ENCODE results near the gene IZUMO2.

IZUMO2 gene

DNA sequence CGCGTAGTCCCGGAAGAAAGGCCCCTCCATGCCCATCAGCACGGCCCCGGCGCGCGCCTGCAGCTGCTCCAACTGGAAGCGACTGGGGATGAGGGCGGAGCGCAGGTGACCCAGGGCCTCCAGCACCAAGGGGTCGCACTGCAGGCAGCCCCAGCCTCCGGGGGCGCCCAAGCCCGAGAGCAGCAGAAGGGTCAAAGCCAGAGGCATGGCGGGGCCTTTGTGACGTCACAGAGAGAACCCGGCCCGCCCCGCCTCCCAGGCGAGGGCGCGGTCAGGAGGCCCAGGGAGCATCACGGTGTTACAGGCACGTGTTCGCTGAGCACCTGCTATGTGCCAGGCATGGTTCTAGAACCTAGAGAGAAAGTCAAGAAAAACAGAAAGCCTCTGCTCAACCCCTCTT lies at the start of gene IZUMO2:
Gene IZUMO2, minus strand, starts transcription at position 294 of the 400 bp plus-strand sequence. Its CDS starts 87 bp downstream, at position 207.
- no peak for DNase-seq (ENCODE audit: low spot score)

DNA sequence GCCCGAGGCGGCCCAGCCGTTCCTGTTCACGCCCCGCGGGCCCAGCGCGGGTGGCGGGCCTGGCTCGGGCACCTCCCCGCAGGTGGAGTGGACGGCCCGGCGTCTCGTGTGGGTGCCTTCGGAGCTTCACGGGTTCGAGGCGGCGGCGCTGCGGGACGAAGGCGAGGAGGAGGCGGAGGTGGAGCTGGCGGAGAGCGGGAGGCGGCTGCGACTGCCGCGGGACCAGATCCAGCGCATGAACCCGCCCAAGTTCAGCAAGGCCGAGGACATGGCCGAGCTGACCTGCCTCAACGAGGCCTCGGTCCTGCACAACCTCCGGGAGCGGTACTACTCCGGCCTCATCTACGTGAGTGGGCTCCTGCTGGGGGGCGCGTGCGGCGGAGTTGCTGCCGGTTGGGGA lies 47.3 kb upstream of the IZUMO2 start:
- no peak for DNase-seq (ENCODE audit: low spot score)

DNA sequence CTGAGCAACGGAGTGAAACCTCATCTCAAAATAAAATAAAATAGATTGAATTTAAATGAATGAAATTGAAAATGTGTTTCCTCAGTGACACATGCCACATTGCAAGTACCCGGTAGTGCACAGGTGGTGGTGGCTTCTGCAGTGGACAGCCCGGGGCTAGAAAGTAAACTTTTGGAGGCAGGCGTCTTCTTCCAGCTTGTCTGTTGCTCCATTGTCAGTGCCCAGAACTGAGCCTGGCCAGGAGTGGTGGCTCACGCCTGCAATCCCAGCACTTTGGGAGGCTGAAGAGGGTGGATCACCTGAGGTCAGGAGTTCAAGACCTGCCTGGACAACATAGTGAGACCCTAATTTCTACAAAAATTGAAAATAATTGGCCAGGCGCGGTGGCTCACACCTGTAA lies 46.0 kb upstream of the IZUMO2 start:
- DNase-seq (ENCODE audit: low spot score): no peak

DNA sequence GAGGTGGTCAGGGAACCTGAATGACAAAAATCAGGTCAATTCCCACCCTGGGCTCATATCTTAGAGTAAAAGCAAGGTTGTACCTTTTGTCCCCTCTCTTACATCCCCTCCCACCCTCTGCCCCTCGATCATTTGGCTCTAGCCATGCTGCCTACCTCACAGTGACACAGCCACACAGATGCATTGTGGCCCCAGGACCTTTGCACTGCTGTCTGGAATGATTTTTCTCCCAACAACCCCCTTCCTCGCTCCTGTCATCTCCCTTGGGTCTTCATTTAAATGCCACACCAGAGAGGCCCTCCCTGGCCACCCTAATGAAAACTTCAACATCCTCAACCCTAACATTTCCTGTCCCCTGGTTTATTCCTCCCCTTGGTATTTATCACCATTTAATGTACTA lies 44.6 kb upstream of the IZUMO2 start:
- DNase-seq (ENCODE audit: low spot score): no peak

DNA sequence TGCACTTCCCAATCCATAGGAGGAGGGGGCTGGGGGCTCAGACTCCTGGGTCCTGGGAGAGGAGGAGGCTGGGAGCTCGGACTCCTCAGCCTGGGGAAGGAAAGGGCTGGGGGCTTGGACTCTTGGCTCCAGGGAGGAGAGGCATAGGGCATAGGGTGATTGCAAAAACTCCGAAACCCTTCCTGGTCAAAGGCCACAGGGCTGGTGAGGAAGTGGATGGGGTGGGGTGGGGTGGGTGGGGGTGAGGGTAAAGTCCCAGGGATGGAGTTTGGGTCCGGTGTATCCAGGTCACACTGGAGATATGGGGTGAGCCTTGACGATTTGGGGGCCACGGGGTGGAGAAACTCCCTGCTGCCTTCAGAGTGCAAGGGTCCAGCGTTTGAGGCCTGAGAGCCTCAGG lies 43.1 kb upstream of the IZUMO2 start:
- DNase-seq (ENCODE audit: low spot score): no peak

DNA sequence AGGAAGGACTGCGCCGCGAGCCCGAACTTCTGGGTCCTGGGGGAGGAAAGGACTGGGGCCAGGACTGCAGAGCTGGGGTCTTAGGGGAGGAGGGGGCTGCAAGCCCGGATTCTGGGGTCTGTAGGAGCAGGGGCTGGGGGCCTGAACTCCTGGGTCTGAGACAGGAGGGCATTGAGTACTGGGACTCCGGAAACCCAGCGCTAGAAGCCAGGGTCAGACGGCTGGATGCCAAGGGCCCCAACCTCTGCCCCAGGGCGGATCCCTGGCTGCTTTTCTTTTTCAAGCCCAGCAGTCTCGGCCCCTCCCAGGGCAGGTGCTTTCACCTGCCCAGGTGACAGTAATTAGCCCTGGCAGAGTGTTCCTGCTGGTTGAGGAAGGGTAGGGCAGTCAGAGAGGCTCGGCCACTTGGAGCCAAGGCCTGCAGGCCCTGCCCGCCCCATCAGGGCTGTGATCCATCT lies 42.6 kb upstream of the IZUMO2 start:
- DNase-seq (ENCODE audit: low spot score): no peak

DNA sequence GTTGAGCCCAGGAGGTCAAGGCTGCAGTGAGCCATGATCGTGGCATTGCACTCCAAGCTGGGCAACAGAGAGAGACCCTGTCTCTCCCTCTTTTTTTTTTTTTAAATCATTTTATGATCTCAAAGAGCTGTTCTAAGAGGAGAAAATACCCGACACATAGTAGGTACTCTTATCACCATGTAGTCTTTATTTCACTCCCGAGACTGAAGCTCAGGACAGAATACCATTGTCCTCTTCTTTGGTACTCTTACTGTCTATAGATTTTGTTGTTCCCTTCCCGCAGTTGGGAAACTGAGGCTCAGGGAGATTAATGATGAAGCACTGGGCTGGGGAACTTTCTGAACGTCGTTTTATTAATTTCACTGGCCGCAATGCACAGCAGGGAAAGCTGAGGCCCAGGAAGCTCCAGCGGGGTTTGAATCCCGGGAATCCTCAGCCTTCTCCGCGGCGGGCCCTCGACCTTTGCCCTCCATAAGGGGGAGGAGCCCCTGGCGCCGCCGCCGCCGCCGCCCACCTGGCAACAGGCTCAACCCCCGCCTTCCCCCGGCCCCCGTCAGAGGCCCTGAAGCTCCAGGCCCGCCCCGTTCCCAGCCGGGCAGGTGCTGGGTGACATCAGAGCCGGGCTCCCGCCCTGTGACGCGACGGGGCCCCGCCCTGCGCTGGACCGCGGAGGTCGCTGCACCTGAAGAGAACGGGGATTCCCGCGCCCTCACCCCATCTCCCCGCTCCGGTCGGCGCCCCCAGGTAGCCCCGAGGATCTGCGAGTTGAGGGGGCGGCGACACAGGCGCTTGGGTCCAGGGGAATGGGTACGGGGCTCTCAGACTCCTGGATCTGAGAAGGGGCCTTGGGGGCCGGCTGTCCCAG lies 42.0 kb upstream of the IZUMO2 start:
- no peak for DNase-seq (ENCODE audit: low spot score)

DNA sequence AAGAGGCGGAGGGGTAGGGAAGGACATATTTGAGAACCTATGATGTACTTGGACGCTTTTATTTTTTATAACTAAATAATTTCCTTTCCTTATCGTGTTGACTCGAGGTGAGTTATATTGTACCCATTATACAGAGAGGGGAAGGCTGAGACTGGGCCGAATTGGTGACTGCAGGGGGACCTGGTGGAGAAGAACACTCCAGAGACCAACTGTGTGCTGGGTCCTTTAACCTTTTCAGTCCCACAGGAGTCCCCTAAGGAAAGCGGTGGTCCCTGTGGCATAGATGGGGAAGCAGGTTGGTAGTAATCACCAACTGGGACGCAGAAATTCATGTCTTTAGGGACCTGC lies 41.0 kb upstream of the IZUMO2 start:
- DNase-seq (ENCODE audit: low spot score): no peak

DNA sequence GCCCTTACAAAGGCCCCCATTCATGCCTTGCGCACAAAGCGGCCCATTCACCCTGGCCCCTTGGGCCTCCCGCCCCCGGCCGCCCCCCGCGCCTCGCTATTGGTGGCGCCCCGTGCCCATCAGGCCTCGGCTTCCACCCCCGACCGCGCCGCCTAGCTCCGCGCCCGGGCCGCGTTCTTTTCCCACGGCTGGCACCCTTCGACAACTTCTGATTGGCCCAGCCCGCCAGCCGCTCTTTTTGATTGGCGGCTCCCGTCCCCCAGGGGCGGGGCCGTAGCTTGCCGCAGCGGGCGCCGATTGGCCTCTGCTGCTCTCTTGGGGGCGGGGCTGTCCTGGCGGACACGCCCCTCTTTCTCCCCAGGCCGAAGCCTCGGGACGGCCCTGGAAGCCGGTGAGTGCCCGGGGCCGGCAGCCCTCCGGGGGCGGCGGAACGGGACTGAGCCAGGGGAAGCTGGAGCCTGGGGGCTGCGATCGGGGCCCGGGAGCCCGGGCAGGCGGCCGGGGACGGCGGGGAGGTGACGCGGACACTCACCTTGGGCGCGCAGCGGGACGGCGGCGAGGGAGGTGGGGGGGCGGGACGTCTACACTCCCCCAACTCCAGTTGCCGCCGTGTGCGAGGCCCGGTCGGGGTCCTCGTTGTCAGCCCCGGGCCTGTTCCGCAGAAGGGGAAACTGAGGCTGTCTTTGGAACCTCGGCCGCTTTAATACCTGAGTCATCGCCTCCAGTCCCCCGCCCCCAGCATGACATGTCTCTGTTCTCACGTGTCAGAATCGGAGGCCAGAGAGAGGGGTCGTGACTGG lies 40.4 kb upstream of the IZUMO2 start, which contains the start of gene MYH14:
Gene MYH14, plus strand, starts transcription at position 342 of the 800 bp plus-strand sequence. CDS start 6,744 bp downstream, outside the sequence.
- peak; percentile 61 for DNase-seq (ENCODE audit: low spot score)

DNA sequence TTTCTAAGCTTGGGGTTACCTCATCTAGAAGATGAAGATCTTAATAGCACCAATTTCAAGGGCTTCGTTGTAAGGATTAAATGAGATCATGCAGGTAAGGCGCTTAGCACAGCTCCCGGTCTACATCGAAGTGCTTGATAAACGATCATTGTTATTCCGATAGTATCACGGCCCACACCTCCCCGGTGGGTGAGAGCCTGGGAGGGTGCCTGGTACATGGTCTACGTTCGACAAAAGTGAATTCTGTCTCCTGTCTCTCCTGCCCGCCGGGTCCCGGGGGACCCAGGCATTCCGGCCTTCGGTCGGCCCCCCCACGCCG lies 39.8 kb upstream of the IZUMO2 start:
- DNase-seq (ENCODE audit: low spot score): no peak

DNA sequence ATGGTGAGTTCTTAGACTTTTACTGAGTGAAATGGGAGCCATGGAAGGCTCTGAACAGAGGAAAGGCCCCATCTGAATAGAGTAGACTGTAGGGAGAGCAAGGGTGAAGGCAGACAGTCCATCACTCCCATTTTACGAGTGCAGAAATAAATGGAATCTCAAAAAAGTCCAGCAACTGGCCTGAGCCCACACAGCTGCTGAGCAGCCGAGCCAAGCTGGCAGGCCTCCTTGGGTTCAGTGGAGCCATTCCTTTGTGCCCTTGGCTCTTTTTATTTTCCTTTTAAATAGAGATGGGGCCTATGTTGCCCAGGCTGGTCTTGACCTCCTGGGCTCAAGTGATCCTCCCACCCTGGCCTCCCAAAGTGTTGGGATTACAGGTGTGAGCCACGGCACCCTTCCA lies 39.3 kb upstream of the IZUMO2 start:
- no peak for DNase-seq (ENCODE audit: low spot score)

DNA sequence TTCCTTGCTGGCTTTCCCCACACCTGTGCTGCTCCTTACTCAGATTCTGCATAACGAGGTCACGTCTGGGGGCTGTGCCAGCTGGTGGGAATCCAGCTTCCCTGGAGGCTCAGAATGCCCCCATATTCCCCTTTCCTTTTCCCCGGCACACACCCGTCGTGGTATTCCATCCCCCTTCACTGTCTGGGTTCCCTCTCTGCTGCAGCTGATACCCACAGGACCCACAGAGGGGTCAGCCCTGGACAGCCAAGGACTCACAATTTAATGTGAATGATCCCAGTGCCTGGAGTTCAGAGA lies 36.1 kb upstream of the IZUMO2 start:
- no peak for DNase-seq (ENCODE audit: low spot score)

DNA sequence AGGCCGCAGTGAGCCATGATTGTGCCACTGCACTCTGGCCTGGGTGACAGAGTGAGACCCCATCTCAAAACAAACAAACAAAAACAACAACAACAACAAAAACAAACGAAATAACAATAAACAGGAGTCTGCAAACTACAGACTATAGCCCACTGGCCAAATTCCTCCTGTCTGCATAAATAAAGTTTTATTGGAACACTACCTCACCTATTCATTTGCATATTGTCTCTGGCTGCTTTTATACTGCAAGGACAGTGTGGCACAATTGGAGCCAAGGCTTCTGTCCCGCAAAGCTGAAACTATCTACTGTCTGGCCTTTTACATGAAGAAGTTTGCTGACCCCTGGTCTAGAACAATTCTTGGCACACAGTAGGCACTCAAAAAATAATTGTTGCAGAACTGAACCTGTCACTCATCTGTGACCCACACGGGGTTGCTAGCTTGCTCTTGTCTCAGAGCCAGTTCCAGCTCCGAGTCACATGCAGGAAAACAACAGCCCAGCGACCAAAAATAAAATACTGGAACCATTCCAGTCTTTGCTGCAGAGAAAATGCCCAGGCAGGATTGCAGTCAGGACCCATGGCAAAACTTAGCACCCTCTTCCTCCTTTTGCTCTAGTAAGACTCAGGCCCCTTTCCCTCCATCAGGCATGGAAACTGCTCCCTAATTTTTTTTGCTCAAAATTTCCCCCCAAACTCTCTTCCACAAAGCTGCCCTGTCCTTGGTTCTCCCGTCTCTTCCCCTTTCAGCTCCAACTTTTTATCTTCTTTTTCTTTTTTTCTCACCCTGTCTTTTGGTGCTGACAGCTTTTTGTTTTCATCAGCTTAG lies 35.6 kb upstream of the IZUMO2 start:
- DNase-seq (ENCODE audit: low spot score): no peak

DNA sequence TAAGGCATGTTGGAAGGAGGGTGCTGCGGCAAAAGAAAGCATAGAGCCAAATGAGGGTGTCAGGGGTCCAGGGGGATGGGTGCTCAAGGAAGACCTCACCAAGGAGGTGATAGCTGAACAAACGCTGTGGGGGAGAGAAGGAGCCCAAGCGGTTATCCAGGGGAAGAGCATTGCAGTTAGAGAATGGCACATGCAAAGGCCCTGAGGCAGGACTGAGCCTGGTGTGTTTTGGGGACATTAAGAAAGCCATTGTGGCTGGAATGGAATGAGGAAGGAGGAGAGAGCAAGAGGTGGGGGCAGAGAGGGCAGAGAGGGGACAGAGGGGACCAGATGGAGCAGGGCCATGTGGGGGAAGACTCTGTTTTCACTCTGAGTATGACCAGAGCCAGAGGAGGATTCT lies 34.3 kb upstream of the IZUMO2 start:
- no peak for DNase-seq (ENCODE audit: low spot score)

DNA sequence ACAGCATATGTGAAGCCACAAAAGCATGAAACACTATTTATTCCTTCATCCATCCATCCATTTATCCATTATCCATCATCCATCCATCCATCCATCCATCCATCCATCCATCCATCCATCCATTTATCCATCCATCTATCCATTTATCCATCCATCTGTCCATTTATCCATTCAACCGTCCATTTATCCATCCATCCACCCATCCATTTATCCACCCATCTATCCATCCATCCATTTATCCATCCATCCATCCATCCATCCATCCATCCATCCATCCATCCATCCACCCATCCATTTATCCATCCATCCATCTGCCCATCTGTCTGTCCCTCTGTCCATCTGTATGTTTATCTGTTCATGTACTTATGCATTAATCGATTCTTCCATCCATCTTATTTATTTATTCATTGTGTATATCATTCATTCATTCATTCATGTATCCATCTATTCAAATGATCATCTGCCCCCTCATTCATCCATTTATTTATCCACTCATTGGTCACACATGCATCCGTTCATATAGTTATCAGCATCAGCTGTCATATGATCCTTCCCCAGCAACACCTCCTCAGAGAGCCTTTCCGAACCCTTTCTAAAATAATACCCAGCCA lies 33.3 kb upstream of the IZUMO2 start:
- no peak for DNase-seq (ENCODE audit: low spot score)

DNA sequence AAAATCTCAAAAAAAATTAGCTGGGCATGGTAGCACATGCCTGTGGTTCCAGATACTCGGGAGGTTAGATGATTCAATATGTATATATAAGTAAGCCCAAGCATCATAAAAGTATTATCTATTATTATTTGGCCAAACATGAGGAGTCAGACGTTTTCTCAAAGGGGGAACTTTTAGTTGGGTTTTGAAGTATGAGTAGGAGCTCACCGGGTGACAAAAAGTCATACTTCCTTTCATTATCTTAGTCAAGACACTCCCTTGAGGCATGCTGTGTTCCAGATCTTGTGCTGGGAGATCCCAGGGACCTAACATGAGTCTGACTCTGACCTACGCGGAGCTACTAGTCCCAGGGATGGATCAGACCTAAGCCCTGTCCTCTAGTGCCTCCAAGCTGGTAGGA lies 32.1 kb upstream of the IZUMO2 start:
- DNase-seq (ENCODE audit: low spot score): no peak

DNA sequence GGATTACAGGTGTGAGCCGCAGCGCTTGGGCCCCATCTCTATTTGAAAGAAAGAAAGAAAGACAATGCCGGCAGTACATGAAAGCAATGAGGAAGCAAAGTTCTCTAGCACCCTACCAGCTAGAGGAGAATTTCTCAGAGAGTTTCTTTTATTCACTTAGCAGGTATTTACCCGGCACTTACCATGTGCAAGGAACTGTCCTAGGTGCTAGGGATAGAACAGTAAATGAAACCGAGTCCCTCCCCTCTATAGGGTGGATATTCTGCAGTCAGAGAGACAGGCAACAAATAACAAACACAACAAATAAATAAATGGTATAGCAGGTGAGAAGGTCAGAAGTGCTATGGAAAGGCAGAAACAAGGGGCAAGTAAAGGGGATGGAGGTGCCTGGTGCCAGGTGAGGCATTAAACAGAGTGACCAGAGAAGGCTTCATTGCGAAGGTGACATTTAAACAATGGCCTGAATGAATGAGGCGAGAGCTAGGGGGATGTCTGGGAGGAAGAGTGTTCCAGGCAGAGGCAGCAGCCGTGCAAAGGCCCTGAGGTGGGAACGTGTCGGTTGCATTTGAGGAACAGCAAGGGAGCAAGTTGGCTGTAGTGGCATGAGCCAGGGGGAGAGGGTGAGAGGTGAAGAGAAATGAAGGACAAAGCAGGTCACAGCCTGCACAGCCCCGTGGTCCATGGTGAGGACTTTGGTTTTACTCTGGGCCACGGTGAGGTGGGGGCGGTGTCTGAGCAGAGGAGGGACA lies 29.6 kb upstream of the IZUMO2 start:
- no peak for DNase-seq (ENCODE audit: low spot score)

DNA sequence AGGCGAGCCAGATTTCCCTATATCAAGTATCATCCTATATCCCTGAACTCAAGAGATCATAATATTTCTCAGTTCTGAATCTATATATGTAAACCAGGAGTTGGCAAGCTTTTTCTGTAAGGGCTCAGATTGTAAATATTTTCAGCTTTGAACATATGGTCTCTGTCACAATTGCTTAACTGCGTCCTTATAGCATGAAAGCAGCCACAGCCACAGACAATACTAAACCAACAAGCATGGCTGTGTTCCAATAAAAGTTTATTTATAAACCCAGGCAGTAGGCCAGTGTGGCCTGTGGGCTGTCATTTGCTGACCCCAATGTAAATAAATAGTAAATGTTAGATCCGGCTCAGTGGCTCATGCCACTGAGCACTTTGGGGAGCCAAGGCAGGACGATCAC lies 28.1 kb upstream of the IZUMO2 start:
- DNase-seq (ENCODE audit: low spot score): no peak

DNA sequence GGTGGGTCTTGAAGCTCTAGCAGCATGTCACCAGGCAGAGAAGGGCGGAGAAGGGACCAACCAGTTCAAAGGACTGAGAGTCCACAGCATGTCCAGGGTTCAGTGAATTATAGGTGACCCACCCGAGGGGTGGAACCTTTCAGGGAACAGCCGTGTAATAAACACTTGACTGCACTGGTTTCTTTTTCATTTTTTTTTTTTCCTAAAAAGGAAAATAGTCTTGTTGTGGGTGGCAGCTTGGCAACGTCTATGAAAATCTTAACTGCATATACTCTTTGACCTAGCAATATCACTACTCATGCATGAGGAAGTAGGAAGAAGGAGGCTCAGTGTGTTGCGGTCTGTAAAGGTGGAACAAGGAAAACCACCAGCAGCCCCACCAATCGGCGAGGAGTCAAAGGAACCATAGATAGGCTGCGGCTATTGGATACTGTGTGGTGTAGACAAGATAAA lies 27.4 kb upstream of the IZUMO2 start:
- DNase-seq (ENCODE audit: low spot score): no peak

DNA sequence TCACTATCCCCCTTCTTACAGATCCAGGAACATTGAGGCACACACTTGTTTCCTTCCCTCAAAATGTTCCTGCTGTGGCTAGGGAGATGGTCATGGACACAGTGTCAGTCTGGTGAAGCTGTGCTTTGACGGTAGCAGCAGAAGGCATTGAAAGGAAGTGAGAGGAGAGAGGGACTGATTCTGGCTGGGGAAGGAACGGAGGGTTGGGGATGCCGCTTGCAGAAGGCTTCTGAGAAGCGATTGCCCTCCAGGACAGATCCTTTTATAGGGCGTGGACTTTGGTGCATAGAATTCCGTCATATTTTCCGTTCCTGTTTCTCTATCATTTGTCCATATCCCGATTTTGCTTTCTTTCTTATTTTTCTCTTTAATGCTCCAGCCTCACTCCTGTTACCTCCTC lies 26.2 kb upstream of the IZUMO2 start:
- no peak for DNase-seq (ENCODE audit: low spot score)

DNA sequence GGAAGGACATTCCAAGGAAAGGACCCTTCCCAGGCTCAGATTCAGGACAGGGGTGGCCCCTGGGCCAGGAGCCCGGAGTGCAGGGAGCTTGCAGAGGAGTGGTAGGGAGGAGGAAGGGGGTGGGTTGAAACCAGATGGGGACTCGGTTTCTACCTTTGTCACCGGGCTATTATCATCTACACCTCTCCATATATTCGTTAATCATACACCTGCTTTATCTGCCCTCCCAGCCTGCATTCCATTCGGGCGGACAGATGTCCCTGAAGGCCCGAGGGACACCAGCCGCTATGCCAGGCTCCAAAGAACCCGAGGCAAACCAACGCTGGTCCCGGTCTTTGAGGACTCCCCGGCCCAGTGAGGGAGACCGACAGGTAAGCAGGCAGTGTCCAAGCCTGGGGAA lies 24.9 kb upstream of the IZUMO2 start:
- DNase-seq (ENCODE audit: low spot score): no peak
